Small intestine (tissue), 7 donors: Measurements from ENCODE around the gene ACTA1. TPM values are rescaled to one million over a fixed set of nuclear protein-coding genes. Genes with fewer than 3 reads are reported as not detected.

ENCODE experiments used
- DNase-seq, 2 donors: peaks; one replicate each; pipeline versions ENCODE4 v3.0.0 to v3.0.0-alpha.2; 2013
- FAIRE-seq: peaks from 2 replicates; lab custom pipeline; 2012; peaks lifted over from hg19 to GRCh38; lab: Jason Lieb, UNC
- H3K27ac ChIP-seq, 3 donors: one replicate each; pipeline ENCODE4 v1.5.1; 2013; ENCODE audit warnings: low read length in 2 of 3, mild to moderate bottlenecking in 2 of 3, control low read depth in 1 of 3, inconsistent platforms in 1 of 3, low read depth in 1 of 3, moderate library complexity in 1 of 3
- H3K27me3 ChIP-seq, 3 donors: one replicate each; pipeline ENCODE4 v1.6.1; 2013; ENCODE audit warnings: low read length in 3 of 3, inconsistent platforms in 1 of 3; ENCODE audit not compliant: control insufficient read depth in 3 of 3, insufficient read depth in 3 of 3
- H3K36me3 ChIP-seq, 3 donors: one replicate each; pipeline ENCODE4 v1.6.1; 2013; ENCODE audit warnings: low read length in 3 of 3, inconsistent platforms in 1 of 3, low read depth in 1 of 3, mild to moderate bottlenecking in 1 of 3, moderate library complexity in 1 of 3; ENCODE audit not compliant: control insufficient read depth in 3 of 3, insufficient read depth in 2 of 3
- H3K4me1 ChIP-seq, 3 donors: one replicate each; pipeline ENCODE4 v1.6.1; 2013; ENCODE audit warnings: low read length in 2 of 3, inconsistent platforms in 1 of 3, low read depth in 1 of 3, mild to moderate bottlenecking in 1 of 3, moderate library complexity in 1 of 3; ENCODE audit not compliant: control insufficient read depth in 3 of 3, insufficient read depth in 2 of 3
- H3K4me3 ChIP-seq, 3 donors: one replicate each; pipeline ENCODE4 v1.5.1; 2013; ENCODE audit warnings: low read length in 3 of 3, control low read depth in 1 of 3, inconsistent platforms in 1 of 3, low read depth in 1 of 3, mild to moderate bottlenecking in 1 of 3, moderate library complexity in 1 of 3
- H3K9me3 ChIP-seq, 2 donors: one replicate each; pipeline ENCODE4 v1.6.1; 2013; ENCODE audit warnings: low read depth in 1 of 2, low read length in 1 of 2; ENCODE audit not compliant: control insufficient read depth in 2 of 2, insufficient read depth in 1 of 2
- WGBS, 3 donors: extraction: QIAGEN DNeasy Blood & Tissue Kit; methylation state at CpG; one replicate each; pipeline ENCODE4 v1.1.7; 2013; 5-methylcytosine and 5-hydroxymethylcytosine counted together
- polyA plus RNA-seq, 4 donors: library from polyadenylated mRNA; stranded (reverse) in 3 of 4; unstranded in 1 of 4; fragments of 200-250 nt in 3 of 4; fragments of 120-200 nt in 1 of 4; gene quantifications; one replicate each; pipeline versions ENCODE4 v1.2.1 to v1.2.3, GENCODE V29; 2013
- donor health status: healthy with polysubstance abuse.
- donor health status: control.
- donor health status: control.
- donor health status: Bipolar disorder and iron deficiency.
- donor health status: healthy.

ACTA1 gene
- polyA plus RNA-seq, 4 donors: 0.33 to 37.3 (median 26.6) TPM

- FAIRE-seq: no peak
- peak; percentile 20 to 31 for DNase-seq
- Histone ChIP-seq H3K27me3 (no peaks in the 10 kb centered on the region), H3K9me3 (no peaks in the 10 kb centered on the region), H3K4me3 (no peak overlapping the region), H3K36me3 (peaks cover 0 to 30% (median 6%) of the 10 kb centered on the region in 3 donors), H3K4me1 (no peaks in the 10 kb centered on the region), H3K27ac (no peak overlapping the region)
- 73 to 79% (median 74%) methylated on average over 5 of the region's 5 CpGs for WGBS, 3 donors
Measured at GRCh38 chr1:229452956-229453801, 19.3 kb upstream of the ACTA1 start.

- Histone ChIP-seq H3K36me3 (peaks cover 3 to 41% (median 5%) of the 10 kb centered on the region in 3 donors), H3K9me3 (no peaks in the 10 kb centered on the region), H3K27me3 (no peaks in the 10 kb centered on the region), H3K4me1 (no peaks in the 10 kb centered on the region), H3K27ac (no peak overlapping the region), H3K4me3 (no peak overlapping the region)
- WGBS, 3 donors: 76 to 90% (median 85%) methylated on average over 2 of the region's 2 CpGs
- FAIRE-seq (no peak), DNase-seq (no peak)
Measured at GRCh38 chr1:229448845-229449244, 15.0 kb upstream of the ACTA1 start.

GRCh38 chr1:229448354-229448753 is 14.5 kb upstream of the ACTA1 start:
- Histone ChIP-seq H3K27me3 (no peaks in the 10 kb centered on the region), H3K4me3 (no peak overlapping the region), H3K27ac (no peak overlapping the region), H3K9me3 (no peaks in the 10 kb centered on the region), H3K4me1 (no peaks in the 10 kb centered on the region), H3K36me3 (peaks cover 5 to 41% (median 5%) of the 10 kb centered on the region in 3 donors)
- DNase-seq: no peak
- WGBS, 3 donors: 88 to 94% (median 94%) methylated on average over 7 of the region's 7 CpGs
- FAIRE-seq: no peak

- DNase-seq: no peak
- H3K4me1 ChIP-seq: no peaks in the 10 kb centered on the region
- WGBS, 3 donors: 87 to 89% (median 89%) methylated on average over 11 of the region's 11 CpGs
- no peak overlapping the region for H3K4me3 ChIP-seq
- peaks cover 5 to 45% (median 5%) of the 10 kb centered on the region in 3 donors for H3K36me3 ChIP-seq
- FAIRE-seq: no peak
- H3K9me3 ChIP-seq: no peaks in the 10 kb centered on the region
- no peak overlapping the region for H3K27ac ChIP-seq
- no peaks in the 10 kb centered on the region for H3K27me3 ChIP-seq
Measured at GRCh38 chr1:229447809-229448252, 13.9 kb upstream of the ACTA1 start.

GRCh38 chr1:229445828-229446227 is 11.9 kb upstream of the ACTA1 start:
- DNase-seq (no peak), FAIRE-seq (no peak)
- Histone ChIP-seq H3K36me3 (peaks cover 5 to 42% (median 7%) of the 10 kb centered on the region in 3 donors), H3K27ac (no peak overlapping the region), H3K4me3 (no peak overlapping the region), H3K9me3 (no peaks in the 10 kb centered on the region), H3K27me3 (no peaks in the 10 kb centered on the region), H3K4me1 (no peaks in the 10 kb centered on the region)
- 90 to 96% (median 90%) methylated on average over 4 of the region's 4 CpGs for WGBS, 3 donors

GRCh38 chr1:229440851-229441537 is 7.1 kb upstream of the ACTA1 start:
- DNase-seq (no peak), FAIRE-seq (no peak)
- H3K27ac ChIP-seq: no peak overlapping the region
- WGBS, 3 donors: 74 to 79% (median 75%) methylated on average over 5 of the region's 5 CpGs
- no peak overlapping the region for H3K4me3 ChIP-seq
- H3K36me3 ChIP-seq: peaks cover 7 to 27% (median 8%) of the 10 kb centered on the region in 3 donors
- H3K4me1 ChIP-seq: no peaks in the 10 kb centered on the region
- peaks cover 0 to 6% (median 2%) of the 10 kb centered on the region in 3 donors for H3K27me3 ChIP-seq
- H3K9me3 ChIP-seq: no peaks in the 10 kb centered on the region

GRCh38 chr1:229438021-229438420 is 4.1 kb upstream of the ACTA1 start:
- Histone ChIP-seq H3K9me3 (no peaks in the 10 kb centered on the region), H3K4me1 (no peaks in the 10 kb centered on the region), H3K27ac (no peak overlapping the region), H3K36me3 (peaks cover 3 to 18% (median 5%) of the 10 kb centered on the region in 3 donors), H3K4me3 (no peak overlapping the region), H3K27me3 (peaks cover 16 to 35% (median 22%) of the 10 kb centered on the region in 3 donors)
- FAIRE-seq (no peak), DNase-seq (no peak)
- WGBS, 3 donors: 90 to 97% (median 92%) methylated on average over 3 of the region's 3 CpGs

- FAIRE-seq: no peak
Measured at GRCh38 chr1:229437443-229437842, 3.5 kb upstream of the ACTA1 start.

More at GRCh38 chr1:229437443-229437842, 3.5 kb upstream of the ACTA1 start:
- Histone ChIP-seq H3K9me3 (peaks cover 0 to 3% of the 10 kb centered on the region in 2 donors), H3K27me3 (peaks cover 19 to 41% (median 27%) of the 10 kb centered on the region in 3 donors), H3K36me3 (peaks cover 3 to 12% (median 5%) of the 10 kb centered on the region in 3 donors), H3K4me1 (no peaks in the 10 kb centered on the region), H3K27ac (no peak overlapping the region), H3K4me3 (no peak overlapping the region)
- DNase-seq: no peak
- WGBS, 3 donors: 82 to 97% methylated on average over 2 of the region's 2 CpGs; no CpG with 5 or more reads in 1 of the 3 donors
